Right lobe of liver (tissue), 6 donors: ENCODE measurements around the gene PGA4. TPM values are rescaled to one million over a fixed set of nuclear protein-coding genes. Genes with fewer than 3 reads are reported as not detected.
"Not testable (repeated sequence)": the region's sequence is repeated elsewhere in the genome, so short reads cannot be mapped to it uniquely, and the experiment has no call there.

Experiments used
- ATAC-seq, 4 donors: fragments of 200-7000 bp; cut with Tn5 transposase; one replicate each; pipeline ENCODE4 v1.9.1; 2020; ENCODE audit warnings: mild to moderate bottlenecking in 4 of 4, moderate library complexity in 4 of 4
- DNase-seq, 3 donors: peaks; one replicate each; pipeline ENCODE4 v3.0.0-alpha.2; 2020
- H3K27ac ChIP-seq, 3 donors: fragments of 200-600 bp; one replicate each; pipeline ENCODE4 v1.8.0; 2022
- H3K27me3 ChIP-seq, 2 donors: fragments of 200-600 bp; one replicate each; pipeline ENCODE4 v1.8.0; 2022
- H3K36me3 ChIP-seq, 4 donors: fragments of 200-600 bp; sonication (generic) in 1 of 4; one replicate each; pipeline versions ENCODE4 v1.5.1 to v1.8.0; 2017 to 2022; ENCODE audit warnings: control low read depth in 1 of 4
- H3K4me1 ChIP-seq, 4 donors: fragments of 200-600 bp; sonication (generic) in 1 of 4; one replicate each; pipeline versions ENCODE4 v1.5.1 to v1.8.0; 2017 to 2022; ENCODE audit warnings: control low read depth in 1 of 4
- H3K4me3 ChIP-seq, 3 donors: fragments of 200-600 bp; one replicate each; pipeline ENCODE4 v1.8.0; 2022
- H3K9me3 ChIP-seq, 4 donors: fragments of 200-600 bp; sonication (generic) in 1 of 4; one replicate each; pipeline versions ENCODE4 v1.5.1 to v1.8.0; 2017 to 2022; ENCODE audit warnings: control low read depth in 1 of 4
- WGBS: methylation state at CpG from one replicate; pipeline ENCODE4 v1.1.6; 2018; ENCODE audit warnings: low coverage, low lambda C conversion rate; ENCODE audit not compliant: insufficient coverage; ENCODE audit errors: missing lambda C conversion rate; 5-methylcytosine and 5-hydroxymethylcytosine counted together
- intact Hi-C, 2 donors: fragments of 100-400 bp; cut with DNase I; formaldehyde crosslinking; loops; one replicate each; pipeline versions ENCODE4 v1.11.2 to v1.14.1; 2022
- total RNA-seq, 6 experiments: library from RNA; depleted of rRNA in 2 of 6; stranded (reverse); fragments of >200 nt in 2 of 6; fragmentation: NEBNext Ultra II Directional in 3 of 6; extraction: Animal tissue kit (Norgen Biotek cat#: 25700) in 3 of 6; gene quantifications; one replicate each; pipeline versions ENCODE4 v1.1.0 to v1.2.4, GENCODE V29; 2016 to 2023
- donor health status: DM: no; HTN: yes; CAD: no.
- donor health status: DM: no; HTN: no; CAD: no.
- donor health status: DM: no; HTN: no; CAD: no.
- donor health status: DM: no; HTN: yes; CAD: no.
- donor health status: DM: no; HTN: yes; CAD: no.

Gene PGA4
- total RNA-seq, 6 experiments from 2014 or later, result 0.15 to 1.5 (median 0.52) TPM; not detected in 2

DNA sequence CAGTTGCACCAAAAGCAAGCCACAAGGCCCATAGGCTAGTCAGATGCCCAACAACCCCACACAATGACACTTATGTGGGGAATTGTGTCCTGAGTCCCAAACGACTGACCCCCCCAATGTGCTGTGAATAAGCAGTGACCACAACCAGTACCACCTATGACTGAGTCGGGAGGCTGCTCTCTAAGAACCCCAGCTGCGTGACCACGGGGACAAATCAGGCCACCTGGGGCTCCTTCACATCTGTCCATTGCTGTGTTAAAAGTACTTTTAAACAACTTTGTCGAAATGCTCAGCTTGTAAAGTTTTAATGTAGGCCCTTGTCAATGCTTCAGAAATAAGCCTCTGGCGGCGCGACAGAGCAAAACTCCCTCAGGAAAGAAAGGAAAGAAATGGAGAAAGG lies 18.1 kb downstream of the PGA4 start:
- H3K27ac ChIP-seq, intact Hi-C loops, DNase-seq, H3K27me3 ChIP-seq, H3K36me3 ChIP-seq, H3K9me3 ChIP-seq, H3K4me1 ChIP-seq, H3K4me3 ChIP-seq, ATAC-seq: not testable (repeated sequence)
- 68% methylated on average over 7 of the region's 8 CpGs for WGBS

DNA sequence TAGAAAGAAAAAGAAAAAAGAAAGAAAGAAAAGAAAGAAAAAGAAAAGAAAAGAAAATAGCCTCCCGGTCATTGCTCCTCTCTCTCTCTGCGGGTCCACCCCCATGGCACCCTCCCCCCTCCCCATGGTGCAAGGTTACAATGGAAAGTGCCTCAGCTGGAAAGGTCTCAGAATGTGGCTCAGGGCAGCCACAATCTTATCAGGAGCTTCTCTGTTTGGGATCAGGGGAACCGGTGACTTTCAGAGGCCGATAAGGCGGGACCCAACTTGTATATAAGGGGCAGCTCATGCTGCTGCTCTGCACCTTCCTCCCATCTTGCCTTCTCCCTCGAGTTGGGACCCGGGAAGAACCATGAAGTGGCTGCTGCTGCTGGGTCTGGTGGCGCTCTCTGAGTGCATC lies 18.7 kb downstream of the PGA4 start, which contains the start of gene PGA5:
Gene PGA5, plus strand, starts transcription at position 301 of the 400 bp plus-strand sequence. Its CDS starts 52 bp downstream, at position 353.
- H3K27ac ChIP-seq, H3K36me3 ChIP-seq, DNase-seq, H3K4me3 ChIP-seq, H3K4me1 ChIP-seq, H3K27me3 ChIP-seq, intact Hi-C loops, ATAC-seq, H3K9me3 ChIP-seq: not testable (repeated sequence)
- WGBS, result no CpG with 5 or more reads among the region's 8 CpGs

DNA sequence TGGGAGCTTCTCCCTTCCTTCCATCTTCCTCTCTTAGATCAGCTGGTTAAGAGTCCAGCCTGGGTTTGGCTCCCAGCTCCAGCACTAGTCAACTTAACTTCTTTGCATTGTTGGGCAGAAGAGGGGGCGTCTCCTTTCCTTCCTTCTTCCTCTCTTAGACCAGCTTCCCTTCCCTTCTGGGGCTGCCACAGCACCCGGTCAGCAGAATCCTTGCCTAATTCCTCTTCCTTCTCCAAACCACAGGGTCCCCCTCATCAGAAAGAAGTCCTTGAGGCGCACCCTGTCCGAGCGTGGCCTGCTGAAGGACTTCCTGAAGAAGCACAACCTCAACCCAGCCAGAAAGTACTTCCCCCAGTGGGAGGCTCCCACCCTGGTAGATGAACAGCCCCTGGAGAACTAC lies 19.4 kb downstream of the PGA4 start:
- H3K9me3 ChIP-seq, DNase-seq, intact Hi-C loops, H3K27me3 ChIP-seq, H3K27ac ChIP-seq, H3K4me3 ChIP-seq, H3K36me3 ChIP-seq, H3K4me1 ChIP-seq: not testable (repeated sequence)
- peak; percentile 47 to 71 (median 54) for ATAC-seq
- WGBS, result no CpG with 5 or more reads among the region's 5 CpGs

GRCh38 chr11:61245284-61245964 lies 23.3 kb downstream of the PGA4 start:
- no CpG with 5 or more reads among the region's 10 CpGs for WGBS
- H3K4me1 ChIP-seq, intact Hi-C loops, H3K27me3 ChIP-seq, H3K36me3 ChIP-seq, H3K4me3 ChIP-seq, H3K27ac ChIP-seq, DNase-seq, ATAC-seq, H3K9me3 ChIP-seq: not testable (repeated sequence)

- intact Hi-C loops, H3K4me1 ChIP-seq, DNase-seq, H3K27ac ChIP-seq, H3K36me3 ChIP-seq, H3K4me3 ChIP-seq, H3K9me3 ChIP-seq, H3K27me3 ChIP-seq, ATAC-seq: not testable (repeated sequence)
- WGBS, result 90% methylated on average over 2 of the region's 9 CpGs
Observed at GRCh38 chr11:61248071-61248470, 25.9 kb downstream of the PGA4 start.

- ATAC-seq, intact Hi-C loops: not testable (repeated sequence)
Observed at GRCh38 chr11:61249201-61249600, 27.1 kb downstream of the PGA4 start.

GRCh38 chr11:61250796-61251765 lies 28.9 kb downstream of the PGA4 start:
- intact Hi-C loops, H3K27ac ChIP-seq, H3K4me3 ChIP-seq, ATAC-seq, H3K36me3 ChIP-seq, H3K27me3 ChIP-seq, H3K4me1 ChIP-seq, H3K9me3 ChIP-seq, DNase-seq: not testable (repeated sequence)
- 75% methylated on average over 9 of the region's 20 CpGs for WGBS

More at GRCh38 chr11:61249201-61249600, 27.1 kb downstream of the PGA4 start:
- not testable (repeated sequence) for H3K9me3 ChIP-seq, H3K4me1 ChIP-seq, H3K36me3 ChIP-seq, H3K27ac ChIP-seq, H3K4me3 ChIP-seq, DNase-seq, H3K27me3 ChIP-seq
- 79% methylated on average over 8 of the region's 8 CpGs for WGBS

DNA sequence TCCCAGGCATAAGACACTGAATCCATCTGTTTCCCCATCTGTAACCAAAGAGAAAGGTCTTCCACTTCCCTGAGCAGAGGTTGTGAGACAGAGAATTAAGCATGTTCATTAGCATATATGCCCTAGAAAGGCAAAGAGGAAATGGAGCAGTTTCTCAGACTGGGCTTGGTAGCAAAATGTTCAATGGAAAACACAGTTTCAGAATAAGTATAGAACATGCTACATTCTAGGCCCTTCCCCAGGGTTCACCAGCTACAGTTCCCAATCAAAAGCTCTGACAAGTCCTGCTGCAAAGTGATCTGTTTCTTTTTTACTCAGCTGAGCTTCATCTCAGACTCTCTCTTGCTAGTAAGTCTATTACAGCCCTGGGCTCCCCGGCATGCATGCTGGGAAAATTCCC lies 30.2 kb downstream of the PGA4 start:
- H3K36me3 ChIP-seq, H3K27ac ChIP-seq, H3K4me3 ChIP-seq, DNase-seq, H3K4me1 ChIP-seq, H3K27me3 ChIP-seq, intact Hi-C loops, H3K9me3 ChIP-seq, ATAC-seq: not testable (repeated sequence)
- 50% methylated on average over 1 of the region's 1 CpG for WGBS
